Measurements from ENCODE around the gene KRT1. TPM values are rescaled to one million over a fixed set of nuclear protein-coding genes. Genes with fewer than 3 reads are reported as not detected.

The KRT1 gene
- total and polyA plus RNA-seq, 7 experiments from 2014 or later: 0.27 to 9.4 (median 5.2) TPM; not detected in 2

DNA sequence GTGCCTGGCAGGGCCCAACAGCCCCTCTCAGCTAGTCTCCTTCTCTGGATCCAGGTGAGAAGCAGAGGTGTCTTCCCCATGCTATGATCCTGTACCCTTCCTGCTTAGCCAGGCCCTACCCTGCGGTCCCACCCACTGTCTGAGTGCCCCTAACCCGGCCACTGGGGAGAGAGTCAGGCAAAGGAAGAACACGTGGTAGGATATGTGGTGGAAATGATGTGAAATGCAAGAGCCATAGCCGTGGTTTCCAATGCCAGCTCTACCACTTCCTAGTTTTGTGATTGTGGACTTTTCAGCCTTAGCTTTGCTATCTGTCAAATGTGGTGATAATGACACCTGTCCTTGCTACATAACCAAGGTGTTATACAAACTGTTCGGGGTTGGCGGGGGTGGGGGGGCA is 44.0 kb downstream of the KRT1 start:
- Mint-ChIP-seq H3K36me3 (peaks cover 0 to 10% (median 0%) of the 10 kb centered on the region in 5 donors), H3K4me1 (peaks cover 31 to 79% (median 56%) of the 10 kb centered on the region in 7 donors), H3K4me3 (no peak overlapping the region), H3K27ac (peak overlapping the region in 6 of 9 donors; percentile 26 to 81 (median 62)), H3K27me3 (peaks cover 0 to 28% (median 0%) of the 10 kb centered on the region in 5 donors), H3K9me3 (peaks cover 0 to 3% (median 0%) of the 10 kb centered on the region in 11 donors)
- H3K9me3 ChIP-seq (ENCODE audit: control insufficient read depth in 2 of 3, low read length in 3 of 3): no peaks in the 10 kb centered on the region
- intact Hi-C loops (cut with micrococcal nuclease): no loop called here
- DNase-seq (peak in 1 of 9 donors; percentile 15), ATAC-seq (peak; percentile 14)
- no peaks in the 10 kb centered on the region for H3K36me3 ChIP-seq (ENCODE audit: control insufficient read depth in 2 of 3, insufficient read depth in 3 of 3, low read length in 3 of 3)
- peaks cover 14 to 43% of the 10 kb centered on the region in 2 donors for H3K4me1 ChIP-seq (ENCODE audit: control insufficient read depth in 2 of 2, insufficient read depth in 2 of 2, low read length in 2 of 2)
- peaks cover 0 to 3% of the 10 kb centered on the region in 2 donors for H3K27me3 ChIP-seq (ENCODE audit: control insufficient read depth in 2 of 2, insufficient read depth in 2 of 2, low read length in 2 of 2)
- no peak overlapping the region for H3K27ac ChIP-seq (ENCODE audit: low read depth, low read length)
- ChIA-PET POLR2A (interaction anchor here (1.4 to 12.4 kb wide), 3 partner anchors 9 to 22 kb away, joined by 6 to 227 read pairs (median 102); partner anchors contain the start of gene KRT73), CTCF (interaction anchor here (0.9 to 4.8 kb wide), 2 partner anchors 25 to 52 kb away, joined by 3 to 32 read pairs; no protein-coding TSS in a partner anchor)
- H3K4me3 ChIP-seq (ENCODE audit: low read length): no peak overlapping the region

DNA sequence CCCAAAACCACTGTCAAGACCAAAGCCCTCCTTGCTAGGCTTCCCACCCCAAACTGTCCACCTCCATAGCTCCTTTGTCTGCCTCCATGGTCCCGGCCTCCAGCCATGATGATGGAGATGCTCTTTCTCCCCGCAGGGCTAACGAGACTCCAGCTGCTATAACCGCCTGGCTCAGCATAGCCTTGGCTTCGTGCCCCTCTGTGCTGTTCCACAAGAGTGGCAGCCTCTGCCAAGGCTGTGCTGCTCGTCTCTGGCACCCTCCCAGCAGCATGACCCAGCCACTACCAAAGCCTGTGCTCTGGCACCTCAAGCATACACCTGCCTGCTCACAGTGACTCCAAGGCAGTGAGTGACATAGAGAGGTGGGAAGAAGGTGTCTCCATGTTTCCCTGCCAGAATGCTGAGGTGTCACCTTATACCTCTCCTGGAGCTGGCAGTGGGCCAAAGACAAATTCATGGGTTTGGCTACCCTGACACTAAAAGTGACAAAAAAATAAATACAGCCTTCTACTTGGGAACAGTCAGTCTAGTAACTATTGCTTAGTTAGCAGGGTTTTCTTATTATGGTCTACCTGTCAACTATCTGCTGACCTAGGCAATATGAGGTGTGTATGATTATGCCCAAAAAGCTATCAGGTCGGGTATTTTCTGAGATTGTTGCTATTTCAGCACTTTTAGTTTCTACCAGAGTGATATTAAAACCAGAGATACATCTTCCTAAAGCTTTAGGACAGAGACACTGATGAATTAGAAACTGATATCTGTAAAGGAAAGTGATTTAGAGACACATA is 45.7 kb downstream of the KRT1 start:
- Histone ChIP-seq H3K27ac (ENCODE audit: low read depth, low read length) (no peak overlapping the region), H3K36me3 (ENCODE audit: control insufficient read depth in 2 of 3, insufficient read depth in 3 of 3, low read length in 3 of 3) (no peaks in the 10 kb centered on the region), H3K4me1 (ENCODE audit: control insufficient read depth in 2 of 2, insufficient read depth in 2 of 2, low read length in 2 of 2) (peaks cover 19 to 59% of the 10 kb centered on the region in 2 donors), H3K4me3 (ENCODE audit: low read length) (no peak overlapping the region), H3K9me3 (ENCODE audit: control insufficient read depth in 2 of 3, low read length in 3 of 3) (no peaks in the 10 kb centered on the region), H3K27me3 (ENCODE audit: control insufficient read depth in 2 of 2, insufficient read depth in 2 of 2, low read length in 2 of 2) (peaks cover 0 to 3% of the 10 kb centered on the region in 2 donors)
- intact Hi-C loops (cut with micrococcal nuclease): loop anchor here in 1 of 2 donors (5.0 kb wide), 1 partner anchor 47 kb away; no protein-coding TSS in a partner anchor
- peaks cover 0 to 9% (median 0%) of the 10 kb centered on the region in 5 donors for H3K36me3 Mint-ChIP-seq
- ChIA-PET POLR2A (interaction anchor here (1.0 to 12.4 kb wide), 6 partner anchors 8 to 56 kb away, joined by 3 to 227 read pairs (median 6); partner anchors contain the start of gene KRT73), CTCF (interaction anchor here (1.0 to 4.8 kb wide), 9 partner anchors 8 to 245 kb away, joined by 3 to 32 read pairs (median 6); no protein-coding TSS in a partner anchor)
- H3K27ac Mint-ChIP-seq: peak overlapping the region; percentile 50 to 96 (median 90)
- no peak for ATAC-seq
- H3K27me3 Mint-ChIP-seq: peaks cover 0 to 16% (median 0%) of the 10 kb centered on the region in 5 donors
- DNase-seq: peak in 1 of 9 donors; percentile 16
- peaks cover 44 to 88% (median 67%) of the 10 kb centered on the region in 7 donors for H3K4me1 Mint-ChIP-seq
- peaks cover 0 to 3% (median 0%) of the 10 kb centered on the region in 11 donors for H3K9me3 Mint-ChIP-seq
- peak overlapping the region in 9 of 10 donors; percentile 36 to 95 (median 60) for H3K4me3 Mint-ChIP-seq

DNA sequence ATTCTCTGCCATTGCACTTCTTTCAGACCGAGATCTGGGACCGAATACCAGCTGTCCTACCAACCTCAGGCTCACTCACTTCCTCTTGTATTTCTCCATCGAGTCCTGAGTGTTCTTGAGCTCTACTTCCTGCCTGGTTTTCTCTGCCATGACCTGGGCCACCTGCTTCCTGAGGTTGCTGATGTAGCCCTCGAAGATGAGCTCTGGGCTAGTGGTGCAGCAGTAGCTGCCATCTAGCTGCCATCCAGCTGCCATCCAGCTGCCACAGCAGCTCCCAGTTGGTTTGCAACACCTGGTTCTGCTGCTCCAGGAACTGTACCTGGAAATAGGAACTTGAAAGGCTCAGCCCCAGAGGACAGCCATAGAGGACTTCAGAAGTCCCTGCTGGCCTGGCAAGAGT is 46.8 kb downstream of the KRT1 start:
- Histone ChIP-seq H3K4me3 (ENCODE audit: low read length) (no peak overlapping the region), H3K9me3 (ENCODE audit: control insufficient read depth in 2 of 3, low read length in 3 of 3) (no peaks in the 10 kb centered on the region), H3K27ac (ENCODE audit: low read depth, low read length) (peak overlapping the region; percentile 61), H3K4me1 (ENCODE audit: control insufficient read depth in 2 of 2, insufficient read depth in 2 of 2, low read length in 2 of 2) (peaks cover 19 to 60% of the 10 kb centered on the region in 2 donors), H3K27me3 (ENCODE audit: control insufficient read depth in 2 of 2, insufficient read depth in 2 of 2, low read length in 2 of 2) (peaks cover 0 to 3% of the 10 kb centered on the region in 2 donors), H3K36me3 (ENCODE audit: control insufficient read depth in 2 of 3, insufficient read depth in 3 of 3, low read length in 3 of 3) (no peaks in the 10 kb centered on the region)
- H3K4me1 Mint-ChIP-seq: peaks cover 46 to 92% (median 72%) of the 10 kb centered on the region in 7 donors
- ChIA-PET POLR2A (interaction anchor here (0.6 to 12.4 kb wide), 10 partner anchors 12 to 242 kb away, joined by 3 to 227 read pairs (median 3); partner anchors contain the start of genes KRT1 and KRT73), CTCF (interaction anchor here (0.9 to 4.8 kb wide), 11 partner anchors 9 to 237 kb away, joined by 3 to 32 read pairs (median 6); no protein-coding TSS in a partner anchor)
- intact Hi-C loops (cut with micrococcal nuclease): loop anchor here (1.0 to 5.0 kb wide), 3 partner anchors 12 to 47 kb away; no protein-coding TSS in a partner anchor
- peak overlapping the region; percentile 65 to 96 (median 90) for H3K27ac Mint-ChIP-seq
- ATAC-seq (peak; percentile 60), DNase-seq (peak in 7 of 9 donors; percentile 19 to 70 (median 54))
- peaks cover 0 to 10% (median 0%) of the 10 kb centered on the region in 5 donors for H3K27me3 Mint-ChIP-seq
- H3K4me3 Mint-ChIP-seq: peak overlapping the region; percentile 64 to 95 (median 77)
- H3K9me3 Mint-ChIP-seq: peaks cover 0 to 3% (median 0%) of the 10 kb centered on the region in 11 donors
- peaks cover 0 to 8% (median 0%) of the 10 kb centered on the region in 5 donors for H3K36me3 Mint-ChIP-seq

DNA sequence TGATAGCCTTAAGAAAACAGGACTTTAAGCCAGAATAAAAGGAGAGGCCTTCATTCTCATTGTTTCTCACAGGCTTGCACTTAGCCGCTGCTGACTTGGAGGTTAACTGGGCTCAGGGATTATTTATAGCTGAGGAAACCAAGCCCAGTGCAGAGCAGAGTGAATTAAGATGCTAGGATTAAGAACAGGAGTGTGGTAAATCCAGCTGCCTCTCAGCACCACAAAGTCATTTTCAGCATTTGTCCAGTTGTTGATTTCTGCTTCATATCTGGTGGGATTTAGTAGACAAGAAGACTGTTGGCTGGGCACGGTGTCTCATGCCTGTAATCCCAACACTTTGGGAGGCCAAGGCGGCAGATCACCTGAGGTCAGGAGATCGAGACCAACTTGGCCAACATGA is 47.6 kb downstream of the KRT1 start:
- H3K36me3 ChIP-seq (ENCODE audit: control insufficient read depth in 2 of 3, insufficient read depth in 3 of 3, low read length in 3 of 3): no peaks in the 10 kb centered on the region
- no peaks in the 10 kb centered on the region for H3K9me3 ChIP-seq (ENCODE audit: control insufficient read depth in 2 of 3, low read length in 3 of 3)
- DNase-seq (no peak), ATAC-seq (no peak)
- POLR2A ChIA-PET: interaction anchor here (0.8 to 12.4 kb wide), 7 partner anchors 13 to 77 kb away, joined by 3 to 227 read pairs (median 3); partner anchors contain the start of genes KRT1 and KRT73
- peaks cover 0 to 3% (median 0%) of the 10 kb centered on the region in 11 donors for H3K9me3 Mint-ChIP-seq
- H3K27me3 Mint-ChIP-seq: peaks cover 0 to 6% (median 0%) of the 10 kb centered on the region in 5 donors
- no peak overlapping the region for H3K4me3 ChIP-seq (ENCODE audit: low read length)
- H3K4me1 Mint-ChIP-seq: peaks cover 48 to 98% (median 80%) of the 10 kb centered on the region in 7 donors
- peaks cover 19 to 66% of the 10 kb centered on the region in 2 donors for H3K4me1 ChIP-seq (ENCODE audit: control insufficient read depth in 2 of 2, insufficient read depth in 2 of 2, low read length in 2 of 2)
- peak overlapping the region; percentile 61 for H3K27ac ChIP-seq (ENCODE audit: low read depth, low read length)
- H3K27ac Mint-ChIP-seq: peak overlapping the region; percentile 76 to 96 (median 90)
- CTCF ChIA-PET: interaction anchor here (1.1 to 4.8 kb wide), 10 partner anchors 9 to 238 kb away, joined by 3 to 32 read pairs (median 6); no protein-coding TSS in a partner anchor
- peak overlapping the region in 6 of 10 donors; percentile 77 to 95 (median 82) for H3K4me3 Mint-ChIP-seq
- H3K36me3 Mint-ChIP-seq: peaks cover 0 to 8% (median 0%) of the 10 kb centered on the region in 5 donors
- H3K27me3 ChIP-seq (ENCODE audit: control insufficient read depth in 2 of 2, insufficient read depth in 2 of 2, low read length in 2 of 2): peaks cover 0 to 3% of the 10 kb centered on the region in 2 donors
- intact Hi-C loops (cut with micrococcal nuclease): loop anchor here (1.0 to 5.0 kb wide), 3 partner anchors 13 to 46 kb away; no protein-coding TSS in a partner anchor

DNA sequence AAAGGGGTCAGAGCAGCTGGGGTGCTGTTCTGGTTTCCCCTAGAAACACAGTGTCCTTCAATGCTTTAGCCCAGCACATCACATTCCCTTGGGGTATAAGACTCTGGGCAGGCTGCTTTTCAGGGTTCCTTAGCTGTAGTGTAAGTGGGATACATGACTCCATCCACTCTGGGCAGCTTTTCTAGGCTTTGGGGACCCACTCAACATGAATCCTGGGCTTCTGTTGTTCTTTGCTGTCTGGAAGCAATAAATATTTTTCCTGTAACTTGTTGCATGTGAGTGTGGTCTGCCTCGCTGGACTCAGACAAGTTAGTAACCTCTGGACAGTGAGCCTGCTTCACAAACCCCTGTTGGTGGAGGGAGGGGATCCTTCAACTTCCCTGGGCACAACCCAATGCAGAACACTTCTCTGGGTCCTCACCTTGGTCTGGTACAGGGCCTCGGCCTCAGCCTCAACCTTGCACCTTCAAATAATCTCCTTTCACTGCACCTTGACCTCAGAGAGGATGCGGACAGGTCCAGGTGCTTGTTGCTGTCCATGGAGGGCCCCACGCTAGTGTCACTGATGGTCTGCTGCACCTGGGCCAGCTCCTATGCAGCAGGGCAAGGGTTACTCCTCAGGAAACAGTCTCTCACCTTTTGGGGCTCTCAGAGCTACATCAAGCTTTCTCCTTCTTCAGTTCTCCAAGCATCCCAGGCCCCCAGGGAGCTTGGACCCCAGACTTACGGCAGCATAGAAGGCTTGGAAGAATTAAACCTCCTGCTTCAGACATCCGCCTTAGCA is 48.3 kb downstream of the KRT1 start:
- H3K4me3 ChIP-seq (ENCODE audit: low read length): no peak overlapping the region
- Mint-ChIP-seq H3K4me1 (peaks cover 55 to 98% (median 86%) of the 10 kb centered on the region in 7 donors), H3K36me3 (peaks cover 0 to 10% (median 3%) of the 10 kb centered on the region in 5 donors), H3K4me3 (peak overlapping the region in 9 of 10 donors; percentile 44 to 95 (median 80)), H3K27me3 (peaks cover 0 to 5% (median 0%) of the 10 kb centered on the region in 5 donors), H3K9me3 (peaks cover 0 to 3% (median 0%) of the 10 kb centered on the region in 11 donors), H3K27ac (peak overlapping the region in 8 of 9 donors; percentile 76 to 96 (median 91))
- H3K27ac ChIP-seq (ENCODE audit: low read depth, low read length): peak overlapping the region; percentile 61
- H3K4me1 ChIP-seq (ENCODE audit: control insufficient read depth in 2 of 2, insufficient read depth in 2 of 2, low read length in 2 of 2): peaks cover 19 to 74% of the 10 kb centered on the region in 2 donors
- ChIA-PET POLR2A (interaction anchor here (0.6 to 12.4 kb wide), 8 partner anchors 8 to 248 kb away, joined by 3 to 227 read pairs (median 3); partner anchors contain the start of gene KRT73), CTCF (interaction anchor here (1.0 to 2.0 kb wide), 4 partner anchors 46 to 239 kb away, joined by 3 to 6 read pairs (median 4); no protein-coding TSS in a partner anchor)
- DNase-seq (peak in 1 of 9 donors; percentile 16), ATAC-seq (no peak)
- peaks cover 0 to 3% of the 10 kb centered on the region in 2 donors for H3K27me3 ChIP-seq (ENCODE audit: control insufficient read depth in 2 of 2, insufficient read depth in 2 of 2, low read length in 2 of 2)
- no peaks in the 10 kb centered on the region for H3K36me3 ChIP-seq (ENCODE audit: control insufficient read depth in 2 of 3, insufficient read depth in 3 of 3, low read length in 3 of 3)
- no peaks in the 10 kb centered on the region for H3K9me3 ChIP-seq (ENCODE audit: control insufficient read depth in 2 of 3, low read length in 3 of 3)
- intact Hi-C loops (cut with micrococcal nuclease): loop anchor here (2.0 to 5.0 kb wide), 2 partner anchors 17 to 45 kb away; no protein-coding TSS in a partner anchor
